GM21786 (cell line): ENCODE data around the gene RNU1-3.
"Not testable (repeated sequence)": the region's sequence is repeated elsewhere in the genome, so short reads cannot be mapped to it uniquely, and the experiment has no call there.

ENCODE experiments used
- ATAC-seq: cut with Tn5 transposase; IDR thresholded peaks from one replicate; pipeline ENCODE4 v1.9.1; 2021; ENCODE audit not compliant: unreplicated experiment

RNU1-3 gene

DNA sequence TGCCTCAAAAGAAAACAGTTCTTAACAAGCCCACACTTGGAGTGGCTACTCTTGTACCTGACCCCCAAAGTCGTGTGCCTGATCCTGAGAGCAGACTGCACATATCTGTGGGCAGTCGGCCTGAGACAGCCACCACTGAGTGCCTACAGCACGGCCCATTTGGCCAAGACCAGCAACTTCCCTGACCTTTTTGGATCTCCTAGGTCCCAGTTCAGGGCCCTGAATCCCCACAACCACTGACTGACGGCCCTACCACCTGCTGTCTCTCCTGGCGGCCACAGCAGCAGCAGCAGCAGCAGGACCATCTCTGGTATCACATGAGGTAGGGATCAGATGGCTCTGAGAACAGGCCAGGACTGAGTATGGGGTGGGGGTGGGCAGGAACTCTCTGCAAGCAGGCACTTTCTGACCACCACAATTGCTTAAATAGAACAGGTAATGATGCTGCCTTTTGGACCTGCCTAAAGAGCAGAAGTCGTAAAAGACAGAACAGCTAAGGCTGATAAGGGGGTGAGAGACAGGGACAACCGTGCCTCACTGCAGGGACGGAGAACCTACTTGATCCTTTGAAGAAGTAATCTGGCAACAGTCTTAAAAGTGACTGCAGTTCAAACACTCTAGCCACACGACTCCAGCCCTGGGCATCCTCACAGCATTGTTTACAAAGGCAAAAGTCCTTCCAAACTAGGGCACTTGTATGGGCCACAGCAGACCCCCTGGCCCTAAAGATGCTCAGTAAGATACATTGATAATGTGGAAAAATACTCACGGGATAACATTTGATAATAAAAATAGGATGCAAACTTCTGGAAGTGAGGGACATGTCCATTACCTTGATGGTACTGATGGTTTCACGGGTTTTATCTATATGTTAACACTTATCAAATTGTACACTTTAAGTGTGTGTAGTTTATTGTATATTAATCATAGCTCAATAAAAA lies 27.4 kb downstream of the RNU1-3 start:
- not testable (repeated sequence) for ATAC-seq

GRCh38 chr1:16637941-16638778 lies 28.6 kb downstream of the RNU1-3 start:
- ATAC-seq, result not testable (repeated sequence)

DNA sequence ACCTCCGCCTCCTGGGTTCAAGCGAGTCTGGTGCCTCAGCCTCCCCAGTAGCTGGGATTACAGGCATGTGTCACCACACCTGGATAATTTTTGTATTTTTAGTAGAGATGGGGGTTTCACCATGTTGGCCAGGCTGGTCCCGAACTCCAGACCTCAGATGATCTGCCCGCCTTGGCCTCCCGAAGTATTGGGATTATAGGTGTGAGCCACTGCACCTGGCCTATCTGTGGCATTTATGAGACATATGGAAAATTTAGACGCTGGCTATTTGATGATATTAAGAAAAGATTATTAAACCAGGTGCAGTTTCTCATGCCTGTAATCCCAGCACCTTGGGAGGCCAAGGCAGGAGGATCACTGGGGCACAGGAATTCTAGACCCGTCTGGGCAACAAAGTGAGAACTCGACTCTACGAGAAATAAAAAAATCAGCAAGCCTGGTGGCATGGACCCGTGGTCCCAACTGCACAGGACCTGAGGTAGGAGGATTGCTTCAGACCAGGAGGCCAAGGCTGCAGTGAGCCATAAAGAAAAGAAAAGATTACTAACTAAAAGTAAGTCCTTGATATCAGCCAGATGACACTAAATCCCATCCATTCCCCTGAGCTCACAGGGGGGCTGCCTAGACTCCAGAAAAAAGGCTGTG lies 30.1 kb downstream of the RNU1-3 start:
- not testable (repeated sequence) for ATAC-seq

GRCh38 chr1:16635959-16636358 lies 30.8 kb downstream of the RNU1-3 start:
- ATAC-seq, result not testable (repeated sequence)

DNA sequence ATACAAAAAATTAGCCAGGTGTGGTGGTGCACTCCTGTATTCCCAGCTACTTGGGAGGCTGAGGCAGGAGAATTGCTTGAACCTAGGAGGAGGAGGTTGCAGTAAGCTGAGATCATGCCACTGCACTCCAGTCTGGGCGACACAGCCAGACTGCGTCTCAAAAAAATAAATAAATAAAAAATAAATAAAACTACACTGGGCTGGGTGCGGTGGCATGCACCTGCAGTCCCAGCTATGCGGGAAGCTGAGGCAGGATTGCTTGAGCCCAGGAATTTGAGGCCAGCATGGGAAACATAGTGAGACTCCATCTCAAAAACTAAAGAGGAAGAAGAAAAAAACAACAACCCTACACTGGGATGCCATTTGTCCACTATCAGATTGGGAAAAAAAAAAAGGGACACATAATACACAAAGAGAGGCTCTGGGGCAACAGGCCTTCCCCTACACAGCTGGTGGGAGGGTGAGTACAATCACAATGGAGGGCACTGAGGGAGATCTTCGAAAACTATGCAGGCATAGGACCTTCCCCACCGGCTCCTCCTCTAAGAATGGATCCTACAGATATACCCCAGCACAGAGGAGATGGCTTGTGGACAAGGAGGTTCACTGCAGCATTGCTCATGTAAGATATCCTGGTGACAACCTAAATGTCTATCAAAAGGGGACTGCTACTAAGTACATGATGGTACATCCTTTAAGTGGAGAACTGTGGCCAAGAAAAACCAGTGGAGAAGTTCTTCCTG lies 33.0 kb downstream of the RNU1-3 start:
- ATAC-seq, result not testable (repeated sequence)

DNA sequence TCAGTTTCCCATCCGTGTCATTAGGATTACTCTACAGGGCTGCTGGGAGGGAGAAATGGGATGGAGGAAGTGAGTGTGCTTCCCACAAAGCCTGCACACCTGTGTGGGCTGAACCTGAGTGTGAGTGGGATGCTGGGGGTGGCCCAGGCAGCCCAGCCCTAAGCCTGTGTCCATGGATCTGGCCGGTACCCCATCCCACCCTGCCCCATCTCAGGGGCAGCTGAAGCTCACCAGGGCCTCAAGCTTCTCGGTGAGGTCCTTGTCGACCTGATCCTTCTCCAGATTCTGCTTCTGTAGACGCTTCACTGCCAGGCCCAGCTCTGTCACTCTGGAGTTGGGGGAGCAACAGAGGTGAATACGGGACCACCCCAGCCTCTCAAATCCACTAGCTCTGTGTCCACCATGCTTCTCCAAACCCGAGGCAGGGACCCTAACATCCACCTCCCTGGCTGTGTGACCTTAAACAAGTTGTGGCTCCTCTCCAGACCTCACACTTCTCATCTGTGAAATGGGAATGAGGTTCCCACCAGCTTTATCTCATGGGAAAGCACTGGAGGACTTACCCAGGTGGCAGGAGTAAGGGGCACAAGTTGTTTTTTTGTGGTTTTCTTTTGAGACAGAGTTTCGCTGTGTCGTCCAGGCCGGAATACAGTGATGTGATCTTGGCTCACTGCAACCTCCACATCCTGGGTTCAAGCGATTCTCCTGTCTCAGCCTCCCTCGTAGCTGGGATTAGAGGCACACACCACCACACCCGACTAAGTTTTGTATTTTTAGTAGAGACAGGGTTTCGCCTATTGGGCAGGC lies 34.5 kb downstream of the RNU1-3 start:
- ATAC-seq, result not testable (repeated sequence)

DNA sequence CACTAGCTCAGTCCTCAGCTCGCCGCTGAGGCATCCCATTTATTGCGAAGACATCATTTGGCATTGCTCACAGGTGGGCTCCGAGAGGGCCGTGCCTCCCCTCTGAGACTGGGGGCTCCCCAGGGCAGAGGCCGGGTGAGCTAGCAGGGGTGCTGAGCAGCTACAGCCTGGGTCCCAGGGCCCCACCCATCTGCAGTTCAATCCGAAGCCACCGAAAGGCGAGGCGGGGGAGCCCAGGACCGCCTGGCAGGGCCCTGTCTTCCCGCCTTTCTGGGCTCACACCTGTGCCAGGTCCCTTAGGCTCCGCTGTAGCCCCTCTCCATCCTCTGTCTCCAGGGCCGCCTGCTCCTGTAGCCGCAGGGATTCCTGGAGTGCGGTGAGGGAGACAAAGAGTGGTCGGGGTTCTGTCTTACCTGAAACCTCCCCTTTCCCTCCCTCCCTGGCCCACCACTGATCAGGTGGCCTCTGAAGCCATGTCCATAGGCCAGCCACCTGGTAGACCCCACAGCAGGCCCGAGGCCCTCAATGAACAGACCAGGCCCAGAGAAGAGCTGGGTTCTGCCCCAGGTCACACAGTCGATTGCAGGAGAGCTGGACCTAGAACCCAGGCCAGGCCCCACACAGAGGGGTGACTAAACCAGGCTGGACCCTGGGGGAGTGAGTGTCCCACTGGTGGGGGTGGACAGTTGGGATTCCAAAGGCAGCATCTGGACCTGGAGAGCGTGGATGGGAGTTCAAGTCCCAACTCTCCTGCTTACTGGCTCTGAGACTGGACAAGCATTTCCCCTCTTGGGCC lies 35.3 kb downstream of the RNU1-3 start:
- no peak for ATAC-seq

DNA sequence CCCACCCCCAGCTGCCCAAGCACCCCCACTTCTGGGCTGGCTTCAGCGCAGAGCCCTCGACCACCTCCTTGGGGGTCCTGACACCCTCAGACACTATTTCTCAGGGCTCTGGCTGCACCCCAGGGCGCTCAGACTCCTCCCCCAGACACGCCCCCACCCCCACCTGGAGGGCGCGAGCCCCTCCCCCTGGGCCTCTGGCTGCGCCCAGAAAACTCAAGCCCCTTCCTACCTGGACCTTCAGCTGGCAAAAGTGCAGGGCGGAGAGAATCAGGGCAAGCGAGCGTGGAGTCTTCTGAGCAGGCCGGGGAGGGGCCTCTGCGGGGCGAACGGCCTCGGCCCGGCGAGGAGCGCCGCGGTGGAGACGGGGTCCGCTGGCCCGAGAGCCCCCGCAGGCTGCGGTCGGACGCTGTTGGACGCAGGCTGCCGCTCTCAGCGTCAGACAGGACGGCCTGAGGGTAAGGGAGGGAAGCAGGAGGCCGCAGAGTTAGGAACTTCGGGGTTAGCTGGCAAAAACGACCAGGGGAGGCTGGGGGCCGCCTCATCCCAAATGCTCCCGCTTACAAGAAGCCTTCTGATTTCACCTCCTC lies 36.0 kb downstream of the RNU1-3 start:
- no peak for ATAC-seq

DNA sequence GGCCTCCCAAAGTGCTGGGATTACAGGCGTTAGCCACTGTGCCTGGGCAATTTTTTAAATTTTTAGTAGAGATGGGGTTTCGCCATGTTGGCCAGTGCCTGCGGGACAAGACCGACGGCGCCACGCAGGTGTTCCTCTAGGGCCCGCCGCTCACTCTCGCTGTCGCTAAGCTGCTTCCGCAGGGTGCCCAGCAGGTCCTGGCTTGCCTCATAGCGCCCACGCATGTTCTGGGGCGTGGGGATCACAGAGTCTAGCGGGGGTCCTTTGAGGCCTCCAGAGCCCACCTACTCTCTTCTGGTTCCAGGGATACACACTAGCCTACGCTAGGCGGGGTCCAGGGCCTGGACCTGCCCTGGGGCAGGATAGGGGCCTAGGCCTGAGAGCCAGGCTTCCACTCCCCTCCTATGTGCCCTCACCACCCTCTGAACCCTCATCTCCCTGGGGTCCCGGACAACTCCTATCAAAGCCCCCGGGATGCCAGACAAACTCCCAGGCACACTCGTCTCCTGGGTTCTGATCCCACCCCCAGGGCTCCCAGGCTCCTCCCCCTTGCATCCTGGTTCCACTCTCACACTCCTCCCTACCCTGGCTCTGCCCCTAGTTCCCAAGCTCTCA lies 36.7 kb downstream of the RNU1-3 start:
- not testable (repeated sequence) for ATAC-seq

GRCh38 chr1:16628361-16629111 lies 38.2 kb downstream of the RNU1-3 start:
- no peak for ATAC-seq

GRCh38 chr1:16626409-16626983 lies 40.3 kb downstream of the RNU1-3 start:
- ATAC-seq, result not testable (repeated sequence)

- ATAC-seq, result no peak
Observed at GRCh38 chr1:16625497-16626408, 41.0 kb downstream of the RNU1-3 start.

GRCh38 chr1:16623812-16624719 lies 42.7 kb downstream of the RNU1-3 start:
- not testable (repeated sequence) for ATAC-seq

GRCh38 chr1:16623337-16623736 lies 43.4 kb downstream of the RNU1-3 start:
- not testable (repeated sequence) for ATAC-seq
